Ascending aorta (tissue), 2 donors: Measurements from ENCODE around the gene TDP2. TPM values are rescaled to one million over a fixed set of nuclear protein-coding genes. Genes with fewer than 3 reads are reported as not detected.

ENCODE experiments used
- DNase-seq, 2 donors: peaks; one replicate each; pipeline ENCODE4 v3.0.0-alpha.2; 2019; ENCODE audit warnings: low spot score in 2 of 2
- H3K27ac ChIP-seq, 2 donors: fragments of 200-600 bp; sonication (generic); one replicate each; pipeline ENCODE4 v1.5.1; 2016 to 2017; ENCODE audit warnings: mild to moderate bottlenecking in 1 of 2
- H3K27me3 ChIP-seq: fragments of 200-600 bp; sonication (generic); one replicate; pipeline ENCODE4 v1.5.1; 2017
- H3K36me3 ChIP-seq, 2 donors: fragments of 200-600 bp; sonication (generic); one replicate each; pipeline ENCODE4 v1.5.1; 2016
- H3K4me1 ChIP-seq, 2 donors: fragments of 200-600 bp; sonication (generic); one replicate each; pipeline ENCODE4 v1.5.1; 2016 to 2017; ENCODE audit warnings: mild to moderate bottlenecking in 1 of 2
- H3K4me3 ChIP-seq, 2 donors: fragments of 200-600 bp; sonication (generic); one replicate each; pipeline ENCODE4 v1.5.1; 2016 to 2017; ENCODE audit warnings: mild to moderate bottlenecking in 1 of 2
- H3K9me3 ChIP-seq, 2 donors: fragments of 200-600 bp; sonication (generic); one replicate each; pipeline ENCODE4 v1.5.1; 2016
- intact Hi-C: fragments of 100-400 bp; cut with DNase I; formaldehyde crosslinking; loops from one replicate; pipeline ENCODE4 v1.15.1; 2023
- total RNA-seq: library from RNA; depleted of rRNA; stranded (reverse); fragments of >200 nt; gene quantifications from one replicate; pipeline ENCODE4 v1.1.0, GENCODE V29; 2016
- TF ChIP-seq, protein P1 (sequence below), 3 experiments: fragments of 200-600 bp in 2 of 3; fragments of 450-650 bp in 1 of 3; sonication (generic) in 2 of 3; IDR thresholded peaks; one replicate each; pipeline ENCODE4 v1.5.1; 2016 to 2019; ENCODE audit warnings: antibody characterized with exemption in 3 of 3, mild to moderate bottlenecking in 1 of 3, moderate library complexity in 1 of 3

The TDP2 gene
- total RNA-seq, 1 donor from 2014 or later = 5.6 TPM

DNA sequence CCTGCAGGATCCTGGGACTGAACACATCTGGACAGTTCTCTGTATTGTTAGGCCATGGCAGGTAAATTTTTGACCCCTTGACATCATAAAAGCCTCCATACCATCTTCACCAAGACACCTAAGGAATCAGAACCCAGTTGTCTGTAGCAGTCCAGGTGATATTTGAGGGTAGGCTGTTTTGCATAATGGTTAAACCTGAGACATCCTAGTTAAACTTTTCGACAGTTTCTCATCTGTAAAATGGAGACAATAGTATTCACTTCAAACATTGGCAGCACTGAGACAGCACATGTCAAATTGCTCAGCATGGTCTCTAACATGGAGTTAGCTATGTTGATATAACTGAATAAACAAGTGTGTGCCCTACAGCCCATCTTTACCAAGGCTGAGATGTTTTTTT is 27.5 kb upstream of the TDP2 start:
- no peaks in the 10 kb centered on the region for H3K36me3 ChIP-seq
- TF ChIP-seq, protein P1, sequence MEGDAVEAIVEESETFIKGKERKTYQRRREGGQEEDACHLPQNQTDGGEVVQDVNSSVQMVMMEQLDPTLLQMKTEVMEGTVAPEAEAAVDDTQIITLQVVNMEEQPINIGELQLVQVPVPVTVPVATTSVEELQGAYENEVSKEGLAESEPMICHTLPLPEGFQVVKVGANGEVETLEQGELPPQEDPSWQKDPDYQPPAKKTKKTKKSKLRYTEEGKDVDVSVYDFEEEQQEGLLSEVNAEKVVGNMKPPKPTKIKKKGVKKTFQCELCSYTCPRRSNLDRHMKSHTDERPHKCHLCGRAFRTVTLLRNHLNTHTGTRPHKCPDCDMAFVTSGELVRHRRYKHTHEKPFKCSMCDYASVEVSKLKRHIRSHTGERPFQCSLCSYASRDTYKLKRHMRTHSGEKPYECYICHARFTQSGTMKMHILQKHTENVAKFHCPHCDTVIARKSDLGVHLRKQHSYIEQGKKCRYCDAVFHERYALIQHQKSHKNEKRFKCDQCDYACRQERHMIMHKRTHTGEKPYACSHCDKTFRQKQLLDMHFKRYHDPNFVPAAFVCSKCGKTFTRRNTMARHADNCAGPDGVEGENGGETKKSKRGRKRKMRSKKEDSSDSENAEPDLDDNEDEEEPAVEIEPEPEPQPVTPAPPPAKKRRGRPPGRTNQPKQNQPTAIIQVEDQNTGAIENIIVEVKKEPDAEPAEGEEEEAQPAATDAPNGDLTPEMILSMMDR (IDR thresholded peaks at IDR 0.05) = no peak
- DNase-seq = no peak
- no peak overlapping the region for H3K27ac ChIP-seq
- no peaks in the 10 kb centered on the region for H3K4me1 ChIP-seq
- no peak overlapping the region for H3K4me3 ChIP-seq
- no peaks in the 10 kb centered on the region for H3K27me3 ChIP-seq
- intact Hi-C loops = loop anchor here (2.0 kb wide), 1 partner anchor 263 kb away; no protein-coding TSS in a partner anchor
- H3K9me3 ChIP-seq = no peaks in the 10 kb centered on the region

DNA sequence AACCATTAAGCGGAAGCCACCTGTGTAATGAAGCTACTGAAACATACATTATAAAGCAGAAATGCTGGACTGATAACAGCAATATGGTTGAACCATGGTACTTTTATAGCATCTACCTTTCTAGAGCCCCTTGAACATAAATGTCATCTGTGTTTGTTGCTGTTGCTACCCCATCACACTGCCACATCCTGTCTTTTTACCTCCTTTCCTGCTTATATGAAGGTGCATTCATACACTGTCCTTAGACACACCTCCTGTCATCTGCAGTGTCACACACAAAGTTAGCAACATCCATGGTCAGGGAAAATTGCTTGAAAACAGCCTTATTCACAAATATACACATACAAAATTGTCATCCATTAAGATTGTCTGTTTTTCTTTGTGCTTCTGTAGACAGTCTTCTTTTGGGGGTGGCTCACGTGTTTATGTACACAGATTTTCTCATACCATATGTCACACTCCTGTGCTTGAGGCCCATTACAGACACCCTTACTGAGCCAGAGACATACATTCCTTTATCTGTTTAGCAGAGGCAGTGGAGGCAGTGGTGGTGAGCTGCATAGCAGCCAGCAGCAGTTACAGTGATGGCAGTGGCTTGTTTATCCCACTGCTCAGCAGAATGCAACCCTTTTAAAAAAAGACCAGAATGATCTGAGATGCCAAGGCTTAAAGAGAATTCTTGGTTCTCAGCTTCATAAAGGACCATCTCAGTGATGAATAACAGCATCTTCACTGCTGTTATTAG is 26.3 kb upstream of the TDP2 start:
- H3K27me3 ChIP-seq = no peaks in the 10 kb centered on the region
- no peak overlapping the region for H3K27ac ChIP-seq
- H3K4me1 ChIP-seq = no peaks in the 10 kb centered on the region
- no peaks in the 10 kb centered on the region for H3K9me3 ChIP-seq
- intact Hi-C loops = no loop called here
- H3K36me3 ChIP-seq = no peaks in the 10 kb centered on the region
- no peak overlapping the region for H3K4me3 ChIP-seq
- no peak for DNase-seq
- TF ChIP-seq, protein P1 (IDR thresholded peaks at IDR 0.05) = no peak

DNA sequence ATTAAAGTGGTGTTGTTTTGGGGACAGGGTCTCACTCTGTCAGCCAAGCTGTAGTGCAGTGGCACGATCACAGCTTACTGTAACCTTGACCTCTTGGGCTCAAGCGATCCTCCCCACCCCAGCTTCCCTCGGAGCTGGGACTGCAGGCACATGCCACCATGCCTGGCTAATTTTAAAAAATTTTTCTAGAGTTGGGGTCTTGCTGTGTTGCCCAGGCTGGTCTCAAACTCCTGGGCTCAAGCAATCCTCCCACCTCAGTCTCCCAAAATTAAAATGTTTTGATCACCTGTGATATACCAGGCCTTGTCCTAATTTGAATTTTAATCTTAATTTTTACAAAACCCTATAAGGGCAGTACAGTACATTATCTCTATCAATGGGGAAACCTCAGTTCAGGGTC is 25.7 kb upstream of the TDP2 start:
- TF ChIP-seq, protein P1 (IDR thresholded peaks at IDR 0.05) = no peak
- H3K9me3 ChIP-seq = no peaks in the 10 kb centered on the region
- no peaks in the 10 kb centered on the region for H3K36me3 ChIP-seq
- no peak for DNase-seq
- H3K27me3 ChIP-seq = no peaks in the 10 kb centered on the region
- H3K4me3 ChIP-seq = no peak overlapping the region
- H3K4me1 ChIP-seq = no peaks in the 10 kb centered on the region
- no peak overlapping the region for H3K27ac ChIP-seq
- intact Hi-C loops = no loop called here

DNA sequence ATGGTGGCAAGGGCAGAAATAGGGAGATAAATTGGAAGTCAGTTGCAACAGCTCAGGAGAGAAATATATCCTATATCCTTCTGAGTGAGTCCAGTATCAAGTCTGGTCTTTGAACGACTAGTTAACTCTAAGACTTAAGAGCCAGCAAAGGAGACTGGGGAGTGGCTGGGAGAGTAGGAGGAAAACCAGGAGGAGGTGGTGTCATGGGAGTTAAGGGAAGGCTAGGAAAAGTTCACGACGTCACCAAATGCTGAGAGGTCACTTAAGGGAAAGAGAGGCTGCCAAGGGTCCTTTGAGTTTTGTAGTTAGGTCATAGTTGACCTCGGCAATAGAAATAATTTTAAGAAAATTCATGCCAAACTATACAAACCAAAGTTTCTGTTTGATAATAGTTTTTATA is 25.3 kb upstream of the TDP2 start:
- no peak for DNase-seq
- H3K27ac ChIP-seq = no peak overlapping the region
- H3K9me3 ChIP-seq = no peaks in the 10 kb centered on the region
- TF ChIP-seq, protein P1 (IDR thresholded peaks at IDR 0.05) = no peak
- no peak overlapping the region for H3K4me3 ChIP-seq
- no peaks in the 10 kb centered on the region for H3K27me3 ChIP-seq
- H3K36me3 ChIP-seq = no peaks in the 10 kb centered on the region
- no peaks in the 10 kb centered on the region for H3K4me1 ChIP-seq
- intact Hi-C loops = no loop called here

DNA sequence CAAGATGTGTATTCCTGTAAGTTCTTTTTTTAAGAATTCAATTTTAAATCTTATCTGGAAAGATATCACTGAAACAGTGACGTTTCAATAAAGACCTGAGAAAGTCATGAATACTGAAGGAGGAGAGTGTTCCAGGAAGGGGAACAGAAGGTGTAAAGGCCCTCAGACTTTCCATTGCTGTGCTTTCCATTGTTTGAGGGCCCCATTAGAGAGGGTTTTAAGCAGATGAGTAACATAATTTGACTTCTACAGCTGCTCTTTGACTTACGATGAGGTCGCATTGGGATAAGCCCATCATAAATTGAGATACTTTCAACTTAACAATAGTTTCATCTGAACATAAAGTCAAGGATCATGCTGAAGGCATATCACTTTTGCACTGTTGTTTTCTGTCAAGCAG is 24.9 kb upstream of the TDP2 start:
- no peak for DNase-seq
- Histone ChIP-seq H3K36me3 (no peaks in the 10 kb centered on the region), H3K4me3 (no peak overlapping the region), H3K27me3 (no peaks in the 10 kb centered on the region), H3K27ac (no peak overlapping the region), H3K9me3 (no peaks in the 10 kb centered on the region), H3K4me1 (no peaks in the 10 kb centered on the region)
- intact Hi-C loops = no loop called here
- TF ChIP-seq, protein P1 (IDR thresholded peaks at IDR 0.05) = no peak
